HG03558 (cell line): ENCODE results near the gene HNRNPL.
A peak's percentile ranks its signal among the peaks of the same experiment; 100 is the strongest.
"Not testable (repeated sequence)": the region's sequence is repeated elsewhere in the genome, so short reads cannot be mapped to it uniquely, and the experiment has no call there.

Experiments used
- ATAC-seq: cut with Tn5 transposase; IDR thresholded peaks from one replicate; pipeline ENCODE4 v1.9.1; 2021; ENCODE audit warnings: moderate number of reproducible peaks; ENCODE audit not compliant: unreplicated experiment; ENCODE audit errors: extremely low read depth

The HNRNPL gene

GRCh38 chr19:38849860-38850435, at the start of gene HNRNPL:
Gene HNRNPL (minus strand): TSS chr19:38849986. CDS start chr19:38849966, 20 bp downstream.
- peak; percentile 28 for ATAC-seq

- no peak for ATAC-seq
Observed at GRCh38 chr19:38898788-38899446, 49.1 kb upstream of the HNRNPL start.

- ATAC-seq: no peak
Observed at GRCh38 chr19:38894968-38895367, 45.2 kb upstream of the HNRNPL start.

- no peak for ATAC-seq
Observed at GRCh38 chr19:38893341-38893771, 43.6 kb upstream of the HNRNPL start.

- no peak for ATAC-seq
Observed at GRCh38 chr19:38892841-38893240, 43.1 kb upstream of the HNRNPL start.

- ATAC-seq: no peak
Observed at GRCh38 chr19:38891771-38892170, 42.0 kb upstream of the HNRNPL start.

GRCh38 chr19:38890686-38891085, 40.9 kb upstream of the HNRNPL start:
- ATAC-seq: no peak

- ATAC-seq: no peak
Observed at GRCh38 chr19:38889803-38890202, 40.0 kb upstream of the HNRNPL start.

- ATAC-seq: no peak
Observed at GRCh38 chr19:38888876-38889275, 39.1 kb upstream of the HNRNPL start.

GRCh38 chr19:38884691-38885090, 34.9 kb upstream of the HNRNPL start:
- not testable (repeated sequence) for ATAC-seq

- ATAC-seq: no peak
Observed at GRCh38 chr19:38883286-38883685, 33.5 kb upstream of the HNRNPL start.

GRCh38 chr19:38880882-38881609, 31.3 kb upstream of the HNRNPL start:
- no peak for ATAC-seq

GRCh38 chr19:38880076-38880881, 30.5 kb upstream of the HNRNPL start:
- ATAC-seq: no peak

- no peak for ATAC-seq
Observed at GRCh38 chr19:38879400-38879751, 29.6 kb upstream of the HNRNPL start.

GRCh38 chr19:38878575-38879399, 29.0 kb upstream of the HNRNPL start:
- ATAC-seq: no peak

GRCh38 chr19:38877781-38878574, 28.2 kb upstream of the HNRNPL start, which contains the start of gene RINL:
Gene RINL (minus strand): TSS chr19:38878275. CDS start chr19:38876742, 1,533 bp downstream.
- ATAC-seq: no peak

- no peak for ATAC-seq
Observed at GRCh38 chr19:38875656-38876395, 26.0 kb upstream of the HNRNPL start.

GRCh38 chr19:38873400-38873799, 23.6 kb upstream of the HNRNPL start:
- ATAC-seq: not testable (repeated sequence)
